Aorta (tissue), 5 donors: ENCODE data around the gene TRIM47. TPM values are rescaled to one million over a fixed set of nuclear protein-coding genes. Genes with fewer than 3 reads are reported as not detected.
"Not testable (repeated sequence)": the region's sequence is repeated elsewhere in the genome, so short reads cannot be mapped to it uniquely, and the experiment has no call there.

ENCODE experiments used
- ATAC-seq: fragments of 200-7000 bp; cut with Tn5 transposase; one replicate; pipeline ENCODE4 v1.9.1; 2022; ENCODE audit warnings: moderate library complexity; ENCODE audit not compliant: low FRiP score
- DNase-seq, 2 donors: peaks; one replicate each; pipeline ENCODE4 v3.0.0-alpha.2; 2020
- H3K27ac ChIP-seq, 2 donors: one replicate each; pipeline ENCODE4 v1.5.1; 2013; ENCODE audit warnings: low read length in 2 of 2, mild to moderate bottlenecking in 2 of 2, moderate library complexity in 2 of 2, control low read depth in 1 of 2, inconsistent platforms in 1 of 2, low read depth in 1 of 2
- H3K27me3 ChIP-seq, 2 donors: one replicate each; pipeline ENCODE4 v1.6.1; 2013; ENCODE audit warnings: control low read depth in 1 of 2, low read length in 1 of 2, mild to moderate bottlenecking in 1 of 2, moderate library complexity in 1 of 2; ENCODE audit not compliant: insufficient read depth in 2 of 2, control insufficient read depth in 1 of 2
- H3K36me3 ChIP-seq, 2 donors: one replicate each; pipeline ENCODE4 v1.6.1; 2013; ENCODE audit warnings: control low read depth in 1 of 2, low read length in 1 of 2, mild to moderate bottlenecking in 1 of 2; ENCODE audit not compliant: insufficient read depth in 2 of 2, control insufficient read depth in 1 of 2
- H3K4me1 ChIP-seq, 2 donors: one replicate each; pipeline ENCODE4 v1.6.1; 2013; ENCODE audit warnings: low read length in 2 of 2, control low read depth in 1 of 2, mild to moderate bottlenecking in 1 of 2, moderate library complexity in 1 of 2; ENCODE audit not compliant: insufficient read depth in 2 of 2, control insufficient read depth in 1 of 2
- H3K4me3 ChIP-seq, 2 donors: one replicate each; pipeline ENCODE4 v1.5.1; 2013; ENCODE audit warnings: low read length in 2 of 2, control low read depth in 1 of 2, mild to moderate bottlenecking in 1 of 2
- H3K9me3 ChIP-seq: one replicate; pipeline ENCODE4 v1.6.1; 2013; ENCODE audit warnings: mild to moderate bottlenecking, low read length; ENCODE audit not compliant: control insufficient read depth
- WGBS, 2 donors: extraction: QIAGEN DNeasy Blood & Tissue Kit; methylation state at CpG; one replicate each; pipeline ENCODE4 v1.1.7; 2013; 5-methylcytosine and 5-hydroxymethylcytosine counted together
- intact Hi-C, 2 donors: fragments of 100-400 bp; cut with DNase I; formaldehyde crosslinking; loops; one replicate each; pipeline versions ENCODE4 v1.14.2 to v1.15.0; 2022
- polyA plus RNA-seq, 2 donors: library from polyadenylated mRNA; stranded (reverse); fragments of 200-250 nt; gene quantifications; one replicate each; pipeline ENCODE4 v1.2.3, GENCODE V29; 2013
- total RNA-seq, 2 donors: library from RNA; stranded (reverse); fragmentation: NEBNext Ultra II Directional; extraction: Animal tissue kit (Norgen Biotek cat#: 25700); gene quantifications; one replicate each; pipeline ENCODE4 v1.2.1, GENCODE V29; 2021
- donor health status: healthy with polysubstance abuse.
- donor health status: Bipolar disorder and iron deficiency.
- donor health status: DM: no; HTN: no; CAD: no.
- donor health status: DM: no; HTN: no; CAD: no.
- donor health status: DM: yes; HTN: yes; CAD: no.

The TRIM47 gene
- total and polyA plus RNA-seq, 4 donors, result 15.7 to 88.5 (median 43.7) TPM

GRCh38 chr17:75888484-75888883, 10.1 kb upstream of the TRIM47 start:
- WGBS, 2 donors, result 84 to 85% methylated on average over 6 of the region's 6 CpGs
- ATAC-seq (no peak), DNase-seq (peak in 1 of 2 donors; percentile 45)
- Histone ChIP-seq H3K27ac (no peak overlapping the region), H3K36me3 (peaks cover 0 to 1% of the 10 kb centered on the region in 2 donors), H3K9me3 (no peaks in the 10 kb centered on the region), H3K27me3 (no peaks in the 10 kb centered on the region), H3K4me3 (no peak overlapping the region), H3K4me1 (no peaks in the 10 kb centered on the region)
- intact Hi-C loops, result no loop called here

GRCh38 chr17:75885860-75886259, 7.5 kb upstream of the TRIM47 start:
- ATAC-seq, H3K9me3 ChIP-seq, H3K4me1 ChIP-seq, H3K36me3 ChIP-seq, H3K4me3 ChIP-seq, H3K27ac ChIP-seq, intact Hi-C loops, H3K27me3 ChIP-seq, DNase-seq: not testable (repeated sequence)
- 83 to 84% methylated on average over 9 of the region's 9 CpGs for WGBS, 2 donors

GRCh38 chr17:75885431-75885830, 7.0 kb upstream of the TRIM47 start:
- ATAC-seq, result no peak
- no peaks in the 10 kb centered on the region for H3K36me3 ChIP-seq
- WGBS, 2 donors, result 84 to 87% methylated on average over 8 of the region's 8 CpGs

GRCh38 chr17:75881678-75882454, 3.5 kb upstream of the TRIM47 start:
- H3K4me1 ChIP-seq, result no peaks in the 10 kb centered on the region
- ATAC-seq (no peak), DNase-seq (no peak)
- WGBS, 2 donors, result 88 to 90% methylated on average over 15 of the region's 15 CpGs
- intact Hi-C loops, result no loop called here
- no peaks in the 10 kb centered on the region for H3K36me3 ChIP-seq
- no peak overlapping the region for H3K27ac ChIP-seq
- H3K4me3 ChIP-seq, result no peak overlapping the region
- H3K9me3 ChIP-seq, result no peaks in the 10 kb centered on the region
- no peaks in the 10 kb centered on the region for H3K27me3 ChIP-seq

More at GRCh38 chr17:75885431-75885830, 7.0 kb upstream of the TRIM47 start:
- Histone ChIP-seq H3K9me3 (no peaks in the 10 kb centered on the region), H3K4me1 (no peaks in the 10 kb centered on the region), H3K27me3 (no peaks in the 10 kb centered on the region), H3K4me3 (no peak overlapping the region), H3K27ac (no peak overlapping the region)
- intact Hi-C loops, result no loop called here
- DNase-seq, result no peak

GRCh38 chr17:75880266-75880665, 1.9 kb upstream of the TRIM47 start:
- no peaks in the 10 kb centered on the region for H3K27me3 ChIP-seq
- intact Hi-C loops, result no loop called here
- no peaks in the 10 kb centered on the region for H3K4me1 ChIP-seq
- H3K36me3 ChIP-seq, result no peaks in the 10 kb centered on the region
- no peaks in the 10 kb centered on the region for H3K9me3 ChIP-seq
- H3K27ac ChIP-seq, result no peak overlapping the region
- WGBS, 2 donors, result 57 to 61% methylated on average over 7 of the region's 7 CpGs
- ATAC-seq (no peak), DNase-seq (no peak)
- no peak overlapping the region for H3K4me3 ChIP-seq

GRCh38 chr17:75877752-75878173, 618 bp downstream of the TRIM47 start:
- H3K4me1 ChIP-seq, result peaks cover 0 to 3% of the 10 kb centered on the region in 2 donors
- 0 to 1% methylated on average over 35 to 56 of the region's 56 CpGs for WGBS, 2 donors
- intact Hi-C loops, result loop anchor here in 1 of 2 donors (1.0 to 5.0 kb wide), 3 partner anchors 22 to 360 kb away; partner anchors contain the start of genes CASKIN2, TSEN54 and WBP2

GRCh38 chr17:75876938-75877751, 1.2 kb downstream of the TRIM47 start:
- H3K9me3 ChIP-seq, result no peaks in the 10 kb centered on the region
- DNase-seq (peak; percentile 96 to 99), ATAC-seq (peak; percentile 81)
- 0 to 2% methylated on average over 35 to 41 of the region's 41 CpGs for WGBS, 2 donors
- H3K36me3 ChIP-seq, result no peaks in the 10 kb centered on the region
- peak overlapping the region; percentile 37 to 90 for H3K27ac ChIP-seq
- intact Hi-C loops, result loop anchor here in 1 of 2 donors (1.0 to 5.0 kb wide), 3 partner anchors 22 to 360 kb away; partner anchors contain the start of genes CASKIN2, TSEN54 and WBP2
- peaks cover 0 to 3% of the 10 kb centered on the region in 2 donors for H3K4me1 ChIP-seq
- H3K4me3 ChIP-seq, result peak overlapping the region; percentile 4 to 88
- no peaks in the 10 kb centered on the region for H3K27me3 ChIP-seq

More at GRCh38 chr17:75877752-75878173, 618 bp downstream of the TRIM47 start:
- ATAC-seq, result peak; percentile 64
- Histone ChIP-seq H3K4me3 (peak overlapping the region; percentile 4 to 88), H3K36me3 (no peaks in the 10 kb centered on the region), H3K9me3 (no peaks in the 10 kb centered on the region), H3K27ac (peak overlapping the region; percentile 59 to 79), H3K27me3 (no peaks in the 10 kb centered on the region)
- peak; percentile 84 to 92 for DNase-seq

GRCh38 chr17:75876190-75876937, 2.0 kb downstream of the TRIM47 start:
- intact Hi-C loops, result loop anchor here in 1 of 2 donors (5.0 kb wide), 2 partner anchors 99 to 359 kb away; partner anchors contain the start of genes CASKIN2 and TSEN54

More at GRCh38 chr17:75876190-75876937, 2.0 kb downstream of the TRIM47 start:
- peak overlapping the region; percentile 34 to 90 for H3K27ac ChIP-seq
- no peaks in the 10 kb centered on the region for H3K27me3 ChIP-seq
- H3K4me1 ChIP-seq, result peaks cover 0 to 3% of the 10 kb centered on the region in 2 donors
- DNase-seq, result peak; percentile 82 to 83
- H3K4me3 ChIP-seq, result peak overlapping the region in 1 of 2 donors; percentile 6
- 7 to 9% methylated on average over 26 of the region's 26 CpGs for WGBS, 2 donors
- no peaks in the 10 kb centered on the region for H3K36me3 ChIP-seq
- no peak for ATAC-seq
- H3K9me3 ChIP-seq, result no peaks in the 10 kb centered on the region
